RPMI8226 (cell line): ENCODE results near the gene ZNF154.
A peak's percentile ranks its signal among the peaks of the same experiment; 100 is the strongest.

ENCODE experiments used
- DNase-seq: peaks from one replicate; pipeline ENCODE4 v3.0.0-alpha.2; 2015

Gene ZNF154

GRCh38 chr19:57672466-57672865 is 36.5 kb downstream of the ZNF154 start:
- DNase-seq = no peak

- DNase-seq = no peak
Observed at GRCh38 chr19:57671124-57671895, 37.7 kb downstream of the ZNF154 start.

- no peak for DNase-seq
Observed at GRCh38 chr19:57668635-57669034, 40.4 kb downstream of the ZNF154 start, which contains the start of gene ZSCAN4. Gene ZSCAN4, plus strand, starts transcription at chr19:57668935. Its CDS starts 7,211 bp downstream, at chr19:57676146.

GRCh38 chr19:57667228-57667627 is 41.8 kb downstream of the ZNF154 start:
- no peak for DNase-seq

- DNase-seq = no peak
Observed at GRCh38 chr19:57665261-57665806, 43.7 kb downstream of the ZNF154 start.

- DNase-seq = peak; percentile 13
Observed at GRCh38 chr19:57664269-57665127, 44.5 kb downstream of the ZNF154 start.

- no peak for DNase-seq
Observed at GRCh38 chr19:57656346-57656745, 52.7 kb downstream of the ZNF154 start.

GRCh38 chr19:57655443-57655842 is 53.6 kb downstream of the ZNF154 start:
- no peak for DNase-seq

GRCh38 chr19:57653689-57654088 is 55.3 kb downstream of the ZNF154 start:
- DNase-seq = no peak

- no peak for DNase-seq
Observed at GRCh38 chr19:57651654-57651996, 57.4 kb downstream of the ZNF154 start.

GRCh38 chr19:57648331-57649003 is 60.5 kb downstream of the ZNF154 start:
- DNase-seq = peak; percentile 17
